Endometrial microvascular endothelial cells (primary cell): ENCODE data around the gene PCDH9. TPM values are rescaled to one million over a fixed set of nuclear protein-coding genes. Genes with fewer than 3 reads are reported as not detected.

Source experiments
- in situ Hi-C: cut with HindIII; loops from 2 replicates; pipeline ENCODE4 v1.10.0; 2017; ENCODE audit warnings: low sequenced_read_pairs, low pct_unique_long_range_greater_than_20kb; ENCODE audit errors: inconsistent ontology term
- total RNA-seq: library from RNA; depleted of rRNA; stranded (reverse); fragments of >200 nt; gene quantifications from one replicate; pipeline ENCODE4 v1.2.3, GENCODE V29; 2015; ENCODE audit errors: inconsistent ontology term

The PCDH9 gene
- total RNA-seq, 1 donor from 2014 or later = 1.0 TPM

DNA sequence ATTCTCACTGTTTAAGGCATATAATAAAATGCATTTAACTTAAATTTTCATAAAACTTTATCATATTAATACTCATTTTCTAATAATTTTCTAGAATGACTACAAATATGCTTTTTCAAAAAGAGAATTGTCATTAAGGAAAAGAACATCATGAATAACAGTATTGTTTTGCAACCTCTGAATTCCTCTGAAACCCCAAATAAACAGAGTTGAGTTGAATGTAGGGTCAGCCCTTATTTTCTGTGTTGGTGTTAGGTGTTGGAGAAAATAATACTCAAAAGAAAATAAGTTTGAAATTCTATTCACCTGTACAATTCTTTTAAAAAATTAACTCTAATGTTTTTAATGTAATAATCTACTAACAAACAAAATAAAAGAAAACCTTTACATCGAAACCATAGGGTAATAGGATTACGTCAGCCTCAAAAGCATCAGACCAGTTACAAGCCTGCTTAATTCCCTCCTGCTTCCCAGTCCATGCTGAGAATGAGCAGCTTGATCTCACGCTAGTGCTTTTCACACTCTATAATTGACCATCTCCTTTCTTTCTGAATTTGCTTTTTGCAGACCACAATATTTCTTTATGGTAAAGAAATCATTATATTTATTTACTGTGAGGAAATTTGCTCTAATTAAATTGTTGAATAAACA, 160.9 kb downstream of the PCDH9 start:
- in situ Hi-C loops = no loop called here

GRCh38 chr13:67064920-67065319, 165.2 kb downstream of the PCDH9 start:
- in situ Hi-C loops = no loop called here

DNA sequence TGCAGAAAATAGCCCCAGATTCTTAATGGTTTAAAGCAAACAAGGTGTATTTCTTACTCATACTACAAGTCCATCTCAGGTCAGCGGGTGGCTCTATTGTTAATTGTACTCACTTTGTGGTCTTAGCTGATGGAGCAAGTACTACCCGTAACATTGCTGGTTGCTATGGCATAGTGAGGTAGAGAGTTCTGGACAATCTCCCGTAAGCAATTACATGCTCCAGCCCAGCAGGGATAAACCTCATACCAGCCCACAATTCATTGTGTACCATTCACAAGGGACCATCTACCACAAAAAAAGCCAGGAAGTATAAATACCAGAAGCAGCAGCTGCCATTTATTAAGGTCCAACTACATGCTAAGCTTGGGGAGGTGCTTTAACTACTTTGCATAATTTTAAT, 167.1 kb downstream of the PCDH9 start:
- in situ Hi-C loops = no loop called here

- in situ Hi-C loops = no loop called here
These were observed 168.0 kb downstream of the PCDH9 start for GRCh38 chr13:67062160-67062559.

DNA sequence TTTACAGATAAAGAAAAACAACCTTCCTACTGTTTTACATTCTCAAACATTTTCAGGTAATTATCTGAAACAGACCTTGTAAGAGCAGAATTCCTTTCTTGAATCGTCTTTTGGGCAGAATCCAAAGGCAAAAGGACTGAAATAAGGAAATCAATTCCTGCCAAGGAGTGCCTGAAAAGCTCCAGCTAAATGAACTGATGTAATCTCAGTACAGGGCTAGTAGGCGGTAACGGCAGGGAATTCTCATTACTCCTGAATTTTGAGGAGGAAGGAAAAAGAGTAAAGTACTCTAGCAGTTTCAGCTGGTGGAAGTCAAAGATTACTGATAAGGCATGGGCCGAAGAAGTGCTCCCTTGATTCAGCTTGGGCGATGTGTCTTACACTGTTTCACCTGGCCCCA, 168.4 kb downstream of the PCDH9 start:
- in situ Hi-C loops = no loop called here

- in situ Hi-C loops = no loop called here
These were observed 177.3 kb downstream of the PCDH9 start for GRCh38 chr13:67052550-67053490.

GRCh38 chr13:67049744-67050143, 180.4 kb downstream of the PCDH9 start:
- in situ Hi-C loops = no loop called here

- in situ Hi-C loops = no loop called here
These were observed 181.3 kb downstream of the PCDH9 start for GRCh38 chr13:67048821-67049150.

- in situ Hi-C loops = no loop called here
These were observed 181.9 kb downstream of the PCDH9 start for GRCh38 chr13:67048084-67048820.

DNA sequence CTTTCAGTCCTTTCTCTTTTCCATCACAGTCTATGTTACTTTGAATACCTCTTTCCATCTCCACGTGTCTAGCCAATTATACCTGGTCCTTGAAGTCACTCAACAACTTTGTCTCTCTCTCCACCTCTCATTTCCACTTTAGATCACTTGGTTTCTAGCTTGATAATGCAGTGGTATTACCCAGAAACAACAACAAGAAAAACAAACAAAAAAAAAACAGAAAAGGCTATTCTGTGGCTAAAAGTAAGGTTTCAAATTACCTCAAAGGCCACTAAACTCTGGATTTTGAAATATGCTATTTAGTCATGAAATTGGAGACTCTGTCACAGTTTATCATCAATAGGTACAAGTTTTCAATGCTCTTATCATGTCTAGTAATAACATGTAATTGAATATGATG, 184.8 kb downstream of the PCDH9 start:
- in situ Hi-C loops = no loop called here

GRCh38 chr13:67043901-67044300, 186.2 kb downstream of the PCDH9 start:
- in situ Hi-C loops = no loop called here

GRCh38 chr13:67042556-67042955, 187.6 kb downstream of the PCDH9 start:
- in situ Hi-C loops = no loop called here

DNA sequence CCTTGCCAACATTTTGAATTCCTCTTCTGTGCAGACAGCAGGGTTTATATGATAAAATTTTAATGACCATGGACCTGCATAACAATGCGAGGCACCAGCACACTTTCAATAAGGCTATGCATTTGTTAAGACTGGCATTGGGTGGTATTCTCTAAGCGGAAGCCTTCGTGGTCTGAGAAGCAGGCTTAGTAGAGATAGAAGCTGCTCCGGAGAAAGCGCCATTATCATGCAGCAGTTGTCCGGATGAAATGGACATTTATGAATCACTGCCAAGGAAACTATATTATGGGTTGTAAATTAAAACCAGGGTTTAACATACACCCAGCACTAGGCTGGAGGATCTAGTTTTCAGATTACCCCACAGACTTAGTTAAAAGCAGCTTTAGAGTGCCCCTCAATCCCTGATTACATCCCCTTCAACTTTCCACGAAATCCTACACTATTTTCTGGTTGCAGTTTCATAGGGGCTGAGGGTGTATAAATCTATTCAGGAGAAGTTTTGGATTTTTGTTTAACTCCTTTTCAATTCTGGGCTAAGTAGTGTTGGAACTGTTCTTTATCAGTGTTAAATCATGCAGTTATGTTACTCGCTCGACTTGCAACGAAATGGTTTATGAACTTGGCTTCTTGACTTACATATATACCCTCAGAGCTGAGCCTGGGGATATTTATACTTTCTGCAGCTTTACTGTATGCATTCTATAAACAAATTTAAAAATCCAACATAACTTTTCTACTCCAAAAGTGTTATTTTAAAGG, 193.3 kb downstream of the PCDH9 start:
- in situ Hi-C loops = no loop called here

GRCh38 chr13:67033170-67033569, 197.0 kb downstream of the PCDH9 start:
- in situ Hi-C loops = no loop called here

DNA sequence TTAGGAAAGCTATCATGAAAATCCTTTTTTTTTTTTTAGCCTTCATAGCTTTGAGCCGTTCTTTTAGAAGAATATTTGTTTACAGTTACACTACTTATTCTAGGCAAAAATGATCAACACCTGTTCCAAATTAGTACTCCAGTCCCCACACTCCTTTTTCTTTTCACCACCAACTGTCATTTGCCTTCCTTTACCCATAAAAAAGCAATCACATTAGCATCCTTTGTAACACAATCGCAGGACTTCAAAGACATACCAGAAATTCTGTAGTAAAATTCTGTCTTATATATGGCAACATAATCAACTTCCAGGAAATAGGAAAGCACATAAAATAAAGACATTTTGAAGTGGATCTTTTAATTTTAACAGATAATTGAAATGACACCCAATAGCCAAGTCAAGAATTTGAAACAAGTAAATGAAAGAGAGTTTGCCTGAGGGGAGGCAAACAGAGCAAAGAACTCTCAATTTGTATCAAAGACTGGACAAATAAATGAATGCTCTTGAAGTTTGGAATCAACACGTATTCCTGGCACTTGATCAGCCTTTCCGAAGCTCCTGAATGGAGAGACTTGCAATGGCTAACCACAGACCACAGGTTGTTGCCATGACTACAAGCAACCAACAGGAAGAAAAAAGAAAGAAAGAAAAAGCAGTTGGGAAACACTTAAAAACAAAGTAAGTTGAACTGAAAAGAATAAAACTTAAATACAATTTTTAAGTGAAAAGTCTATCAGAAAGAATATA, 206.8 kb downstream of the PCDH9 start:
- in situ Hi-C loops = no loop called here

DNA sequence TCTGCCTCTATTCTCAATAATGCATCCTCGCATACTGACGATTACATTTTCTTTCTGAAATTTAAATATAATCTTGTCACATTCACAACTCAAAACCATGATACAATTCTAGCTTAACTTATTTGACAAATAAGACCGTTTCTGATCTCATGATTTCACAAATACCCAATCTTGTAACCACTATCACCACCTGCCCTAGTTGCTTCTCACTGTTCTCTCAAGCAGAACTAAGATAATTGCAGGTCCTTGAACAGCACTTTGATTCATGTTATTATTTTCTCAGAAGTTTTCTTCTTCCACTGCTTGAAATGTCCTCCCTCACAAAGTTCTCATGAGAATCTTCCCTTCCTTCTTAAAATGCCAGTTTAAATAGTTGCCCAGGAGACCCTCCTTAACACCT, 211.4 kb downstream of the PCDH9 start:
- in situ Hi-C loops = no loop called here

- in situ Hi-C loops = no loop called here
These were observed 212.9 kb downstream of the PCDH9 start for GRCh38 chr13:67017276-67017675.

DNA sequence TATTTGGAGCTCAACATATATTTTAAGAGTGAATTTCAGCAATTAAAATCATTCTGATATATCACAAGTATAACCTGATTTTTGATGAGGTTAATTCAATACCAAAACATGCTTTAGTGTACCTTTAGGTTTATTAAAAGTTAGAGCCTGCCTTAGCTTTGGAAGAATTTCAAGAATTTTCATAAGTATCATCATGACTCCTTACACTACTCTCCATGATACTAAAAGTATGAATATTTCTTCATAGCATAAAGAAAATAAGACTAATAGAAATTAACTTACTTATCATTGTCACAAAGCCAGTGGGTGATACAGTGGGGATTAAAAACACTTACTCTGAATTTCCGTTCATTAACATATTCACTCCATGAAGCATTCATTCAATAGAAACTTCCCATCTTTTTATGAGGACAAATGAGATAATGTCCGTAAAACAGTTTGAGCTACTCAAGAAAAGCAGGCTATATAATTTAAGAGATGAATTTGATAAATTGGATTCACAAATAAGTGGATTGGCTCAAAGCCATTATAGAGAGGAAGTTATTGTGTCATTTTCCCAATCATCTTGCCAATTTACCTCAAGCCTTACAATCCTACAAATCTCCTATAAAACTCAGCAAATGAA, 214.0 kb downstream of the PCDH9 start:
- in situ Hi-C loops = no loop called here
